GM12864 (cell line): ENCODE results near the gene ERC2.

Experiments used
- DNase-seq: peaks from one replicate; pipeline ENCODE4 v3.0.0-alpha.2; 2011; ENCODE audit warnings: low read depth
- H3K4me3 ChIP-seq: 2 replicates; pipeline ENCODE4 v1.5.1; 2011; ENCODE audit warnings: mild to moderate bottlenecking, low read depth, low read length, control low read depth
- CTCF ChIP-seq: IDR thresholded peaks from 2 replicates; pipeline ENCODE4 v1.5.1; 2011; ENCODE audit warnings: low read depth, mild to moderate bottlenecking, moderate library complexity, low read length, control low read depth, inconsistent platforms; ENCODE audit errors: missing control alignments

ERC2 gene

GRCh38 chr3:55651011-55651410 is 817.3 kb downstream of the ERC2 start:
- H3K4me3 ChIP-seq = no peak overlapping the region
- no peak for DNase-seq
- TF ChIP-seq CTCF = no peak

GRCh38 chr3:55650011-55650410 is 818.3 kb downstream of the ERC2 start:
- H3K4me3 ChIP-seq = no peak overlapping the region
- DNase-seq = no peak
- no peak for TF ChIP-seq CTCF

GRCh38 chr3:55649554-55649953 is 818.7 kb downstream of the ERC2 start:
- H3K4me3 ChIP-seq = no peak overlapping the region
- TF ChIP-seq CTCF = no peak
- DNase-seq = no peak

- TF ChIP-seq CTCF = no peak
- DNase-seq = no peak
- H3K4me3 ChIP-seq = no peak overlapping the region
Measured at GRCh38 chr3:55648591-55649318, 819.5 kb downstream of the ERC2 start.

- H3K4me3 ChIP-seq = no peak overlapping the region
- no peak for TF ChIP-seq CTCF
- DNase-seq = no peak
Measured at GRCh38 chr3:55647670-55648069, 820.6 kb downstream of the ERC2 start.

GRCh38 chr3:55647063-55647462 is 821.2 kb downstream of the ERC2 start:
- no peak overlapping the region for H3K4me3 ChIP-seq
- no peak for TF ChIP-seq CTCF
- DNase-seq = no peak

GRCh38 chr3:55646121-55646520 is 822.1 kb downstream of the ERC2 start:
- H3K4me3 ChIP-seq = no peak overlapping the region
- no peak for TF ChIP-seq CTCF
- DNase-seq = no peak
